Esophagus muscularis mucosa (tissue), 3 donors: ENCODE results near the gene PSMB11.

ENCODE experiments used
- POLR2A ChIP-seq: fragments of 450-650 bp; IDR thresholded peaks from one replicate; pipeline ENCODE4 v1.6.1; 2017; ENCODE audit warnings: antibody characterized with exemption, moderate library complexity, mild to moderate bottlenecking, low read depth
- POLR2AphosphoS5 ChIP-seq, 2 donors: sonication (generic); formaldehyde crosslinking; IDR thresholded peaks; one replicate each; pipeline ENCODE4 v1.6.1; 2017; ENCODE audit warnings: antibody characterized with exemption in 2 of 2
- TF ChIP-seq, protein P1 (sequence below), 3 experiments: fragments of 200-600 bp in 2 of 3; fragments of 450-650 bp in 1 of 3; sonication (generic) in 2 of 3; IDR thresholded peaks; one replicate each; pipeline ENCODE4 v1.5.1; 2017 to 2019; ENCODE audit warnings: antibody characterized with exemption in 3 of 3, mild to moderate bottlenecking in 2 of 3, moderate library complexity in 1 of 3

DNA sequence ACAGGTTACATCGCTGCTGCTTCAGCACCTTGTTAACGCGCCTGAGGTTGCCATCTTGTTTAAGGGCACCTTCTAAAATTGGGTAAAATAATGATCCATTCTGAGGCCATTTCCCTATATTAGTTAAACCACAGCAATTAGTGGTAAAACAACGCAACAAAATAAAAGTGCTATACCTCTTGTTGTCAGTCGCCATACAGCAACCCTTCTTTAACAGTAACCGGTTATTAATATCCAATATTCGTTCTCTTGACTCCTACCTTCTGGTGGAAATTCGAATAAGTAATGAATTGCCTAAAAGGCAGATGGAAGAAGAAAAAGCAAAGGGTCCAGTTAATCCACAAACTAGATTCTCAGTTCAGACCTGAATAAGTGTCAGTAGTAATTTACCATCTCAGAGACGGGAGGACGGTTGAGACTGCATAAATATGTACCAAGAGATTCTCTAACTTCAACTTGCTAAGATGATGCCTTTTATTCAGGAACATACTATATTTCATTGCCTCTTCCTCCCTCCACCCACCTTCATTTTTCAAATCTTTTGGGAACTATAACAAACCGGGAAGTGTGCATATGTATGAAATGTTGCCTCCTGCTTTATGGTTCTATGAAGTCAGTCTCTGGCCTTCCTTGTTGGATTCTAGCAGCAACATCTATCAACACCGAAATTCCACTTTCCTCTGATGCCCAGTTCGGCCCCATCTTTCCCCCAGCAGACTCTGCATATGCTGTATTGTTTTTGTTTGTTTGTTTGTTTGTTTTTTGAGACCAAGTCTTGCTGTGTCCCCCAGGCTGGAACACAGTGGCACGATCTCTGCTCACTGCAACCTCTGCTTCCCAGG lies 6.5 kb upstream of the PSMB11 start:
- TF ChIP-seq POLR2A (no peak), POLR2AphosphoS5 (IDR thresholded peaks at IDR 0.05) (no peak)
- TF ChIP-seq, protein P1, sequence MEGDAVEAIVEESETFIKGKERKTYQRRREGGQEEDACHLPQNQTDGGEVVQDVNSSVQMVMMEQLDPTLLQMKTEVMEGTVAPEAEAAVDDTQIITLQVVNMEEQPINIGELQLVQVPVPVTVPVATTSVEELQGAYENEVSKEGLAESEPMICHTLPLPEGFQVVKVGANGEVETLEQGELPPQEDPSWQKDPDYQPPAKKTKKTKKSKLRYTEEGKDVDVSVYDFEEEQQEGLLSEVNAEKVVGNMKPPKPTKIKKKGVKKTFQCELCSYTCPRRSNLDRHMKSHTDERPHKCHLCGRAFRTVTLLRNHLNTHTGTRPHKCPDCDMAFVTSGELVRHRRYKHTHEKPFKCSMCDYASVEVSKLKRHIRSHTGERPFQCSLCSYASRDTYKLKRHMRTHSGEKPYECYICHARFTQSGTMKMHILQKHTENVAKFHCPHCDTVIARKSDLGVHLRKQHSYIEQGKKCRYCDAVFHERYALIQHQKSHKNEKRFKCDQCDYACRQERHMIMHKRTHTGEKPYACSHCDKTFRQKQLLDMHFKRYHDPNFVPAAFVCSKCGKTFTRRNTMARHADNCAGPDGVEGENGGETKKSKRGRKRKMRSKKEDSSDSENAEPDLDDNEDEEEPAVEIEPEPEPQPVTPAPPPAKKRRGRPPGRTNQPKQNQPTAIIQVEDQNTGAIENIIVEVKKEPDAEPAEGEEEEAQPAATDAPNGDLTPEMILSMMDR (IDR thresholded peaks at IDR 0.05), result no peak
